B cell (primary cell): ENCODE data around the gene TMEM108. TPM values are rescaled to one million over a fixed set of nuclear protein-coding genes. Genes with fewer than 3 reads are reported as not detected.

Source experiments
- ATAC-seq: fragments of 200-7000 bp; cut with Tn5 transposase; one replicate; pipeline ENCODE4 v1.10.0; 2021; ENCODE audit warnings: low read depth, mild to moderate bottlenecking, moderate number of reproducible peaks, moderate library complexity
- CTCF ChIA-PET: fragments of 350-600 bp; sonication (Branson Sonifier 250); formaldehyde crosslinking; loops from one replicate; lab custom pipeline; 2021; ENCODE audit warnings: antibody characterized with exemption, inconsistent platforms; lab: Charles Lee
- POLR2A ChIA-PET: fragments of 350-600 bp; sonication (Branson Sonifier 250); formaldehyde crosslinking; loops from one replicate; lab custom pipeline; 2021; ENCODE audit warnings: antibody characterized with exemption; lab: Charles Lee
- DNase-seq: peaks from one replicate; pipeline ENCODE4 v3.0.0; 2013
- H2AFZ ChIP-seq: 2 replicates; pipeline ENCODE4 v1.6.1; 2012; ENCODE audit warnings: mild to moderate bottlenecking, low read depth, low read length; ENCODE audit not compliant: insufficient read depth, poor library complexity, severe bottlenecking
- H3K27ac ChIP-seq, 2 donors: 1 replicate in 1 of 2; 2 replicates in 1 of 2; pipeline ENCODE4 v1.5.1; 2012 to 2013; ENCODE audit warnings: low read length in 2 of 2, mild to moderate bottlenecking in 2 of 2, moderate library complexity in 1 of 2
- H3K27me3 ChIP-seq, 4 experiments: fragments of 200-600 bp in 1 of 4; sonication (generic) in 1 of 4; replicated peaks in 1 of 4; 1 replicate in 2 of 4; 2 replicates in 2 of 4; pipeline versions ENCODE4 v1.6.1 to v1.7.0; 2013 to 2016; ENCODE audit warnings: low read length in 3 of 4, mild to moderate bottlenecking in 2 of 4, mixed read lengths in 1 of 4, moderate library complexity in 1 of 4; ENCODE audit not compliant: insufficient read depth in 4 of 4, control insufficient read depth in 3 of 4; ENCODE audit errors: control extremely low read depth in 1 of 4
- H3K36me3 ChIP-seq, 2 experiments: replicated peaks in 1 of 2; 1 replicate in 1 of 2; 2 replicates in 1 of 2; pipeline versions ENCODE4 v1.6.1 to v1.7.1; 2013; ENCODE audit warnings: low read length in 1 of 2; ENCODE audit not compliant: insufficient read depth in 2 of 2, control insufficient read depth in 1 of 2; ENCODE audit errors: control extremely low read depth in 1 of 2, extremely low read depth in 1 of 2
- H3K4me1 ChIP-seq, 2 donors: fragments of 200-600 bp in 1 of 2; sonication (generic) in 1 of 2; 1 replicate in 1 of 2; 2 replicates in 1 of 2; pipeline versions ENCODE4 v1.5.1 to v1.6.1; 2013 to 2017; ENCODE audit warnings: low read length in 2 of 2; ENCODE audit not compliant: control insufficient read depth in 2 of 2, insufficient read depth in 2 of 2
- H3K4me2 ChIP-seq: replicated peaks from 2 replicates; pipeline ENCODE3; 2012; ENCODE audit warnings: mild to moderate bottlenecking, low read depth, low read length; ENCODE audit not compliant: poor library complexity, severe bottlenecking
- H3K4me3 ChIP-seq, 5 experiments: fragments of 200-600 bp in 1 of 5; sonication (generic) in 1 of 5; 1 replicate in 3 of 5; 2 replicates in 2 of 5; pipeline versions ENCODE4 v1.5.1 to v1.7.0; 2011 to 2016; ENCODE audit warnings: low read length in 4 of 5, mild to moderate bottlenecking in 4 of 5, low read depth in 2 of 5, control low read depth in 1 of 5, moderate library complexity in 1 of 5; ENCODE audit not compliant: insufficient read depth in 1 of 5; ENCODE audit errors: control extremely low read depth in 1 of 5, extremely low read depth in 1 of 5
- H3K79me2 ChIP-seq: fragments of 200-600 bp; sonication (generic); one replicate; pipeline ENCODE4 v1.6.0; 2016; ENCODE audit warnings: low read length; ENCODE audit not compliant: control insufficient read depth, insufficient read depth
- H3K9ac ChIP-seq: fragments of 200-600 bp; sonication (generic); 2 replicates; pipeline ENCODE4 v1.6.1; 2017; ENCODE audit warnings: mild to moderate bottlenecking, low read length, moderate library complexity
- H3K9me3 ChIP-seq, 3 donors: one replicate each; pipeline versions ENCODE4 v1.6.1 to v1.7.1; 2013; ENCODE audit warnings: low read length in 2 of 3; ENCODE audit not compliant: control insufficient read depth in 2 of 3, insufficient read depth in 1 of 3; ENCODE audit errors: control extremely low read depth in 1 of 3
- H4K20me1 ChIP-seq: 2 replicates; pipeline ENCODE4 v1.6.0; 2012; ENCODE audit warnings: mild to moderate bottlenecking, low read length; ENCODE audit not compliant: insufficient read depth, control insufficient read depth, poor library complexity, severe bottlenecking
- H3K27ac Mint-ChIP-seq: one replicate; pipeline ENCODE4 v1.8.0; 2021; ENCODE audit warnings: mixed read lengths
- H3K27me3 Mint-ChIP-seq: one replicate; pipeline ENCODE4 v1.8.0; 2021; ENCODE audit warnings: mixed read lengths
- H3K4me1 Mint-ChIP-seq: one replicate; pipeline ENCODE4 v1.8.0; 2021; ENCODE audit warnings: mixed read lengths
- H3K4me3 Mint-ChIP-seq: one replicate; pipeline ENCODE4 v1.8.0; 2021; ENCODE audit warnings: mixed read lengths
- H3K9me3 Mint-ChIP-seq: one replicate; pipeline ENCODE4 v1.8.0; 2022; ENCODE audit warnings: mixed read lengths; ENCODE audit not compliant: insufficient read depth
- CTCF ChIP-seq: fragments of 200-600 bp; IDR thresholded peaks from one replicate; pipeline ENCODE4 v1.8.0; 2022; ENCODE audit warnings: antibody characterized with exemption, mild to moderate bottlenecking
- EZH2 ChIP-seq: IDR thresholded peaks from 2 replicates; pipeline ENCODE4 v1.6.1; 2012; ENCODE audit warnings: borderline replicate concordance, low read depth, mild to moderate bottlenecking, moderate library complexity, low read length; ENCODE audit not compliant: insufficient read depth, poor library complexity, severe bottlenecking
- WGBS: methylation state at CpG from one replicate; pipeline ENCODE4 v1.1.5; 2013; ENCODE audit warnings: missing lambda C conversion rate; ENCODE audit not compliant: insufficient coverage; 5-methylcytosine and 5-hydroxymethylcytosine counted together
- intact Hi-C: fragments of 100-400 bp; cut with micrococcal nuclease; formaldehyde crosslinking; loops from one replicate; pipeline ENCODE4 v1.10.0; 2022
- polyA plus RNA-seq: library from polyadenylated mRNA; depleted of rRNA; stranded (reverse); fragments of >200 nt; gene quantifications from 2 replicates; pipeline ENCODE4 v1.2.3, GENCODE V29; 2012
- total RNA-seq, 2 donors: library from RNA; stranded (reverse); fragments of 120-200 nt in 1 of 2; gene quantifications; 1 replicate in 1 of 2; 2 replicates in 1 of 2; pipeline versions ENCODE4 v1.2.3 to v1.2.4, GENCODE V29; 2013 to 2022

TMEM108 gene
- total and polyA plus RNA-seq, 2 donors (not counting 1 experiment from before 2014, with no cell fraction given) = not detected

GRCh38 chr3:133256787-133257483, 218.7 kb downstream of the TMEM108 start:
- POLR2A ChIA-PET = no interaction called here
- H3K27me3 Mint-ChIP-seq = peaks cover 13% of the 10 kb centered on the region
- Histone ChIP-seq H3K36me3 (no peaks in the 10 kb centered on the region), H4K20me1 (no peaks in the 10 kb centered on the region), H3K4me1 (no peaks in the 10 kb centered on the region), H3K79me2 (no peaks in the 10 kb centered on the region), H3K9ac (no peak overlapping the region), H3K4me3 (no peak overlapping the region), H3K27me3 (peaks cover 0 to 3% (median 0%) of the 10 kb centered on the region in 4 experiments), H3K27ac (no peak overlapping the region), H3K4me2 (no peak overlapping the region), H2AFZ (no peak overlapping the region), H3K9me3 (no peaks in the 10 kb centered on the region)
- ATAC-seq = no peak
- TF ChIP-seq EZH2 (no peak), CTCF (no peak)
- WGBS = no CpG with 5 or more reads among the region's 4 CpGs
- H3K4me3 Mint-ChIP-seq = no peak overlapping the region
- DNase-seq = no peak
- H3K27ac Mint-ChIP-seq = no peak overlapping the region
- H3K4me1 Mint-ChIP-seq = no peaks in the 10 kb centered on the region
- no peaks in the 10 kb centered on the region for H3K9me3 Mint-ChIP-seq
- CTCF ChIA-PET = no interaction called here
- intact Hi-C loops = no loop called here

GRCh38 chr3:133258358-133258757, 220.2 kb downstream of the TMEM108 start:
- H3K4me1 ChIP-seq = no peaks in the 10 kb centered on the region
- 100% methylated on average over 1 of the region's 1 CpG for WGBS
- H3K27ac ChIP-seq = no peak overlapping the region
- Mint-ChIP-seq H3K27me3 (peaks cover 8% of the 10 kb centered on the region), H3K9me3 (no peaks in the 10 kb centered on the region), H3K27ac (no peak overlapping the region), H3K4me1 (no peaks in the 10 kb centered on the region), H3K4me3 (no peak overlapping the region)
- no peaks in the 10 kb centered on the region for H4K20me1 ChIP-seq
- no peak overlapping the region for H3K9ac ChIP-seq
- H3K4me3 ChIP-seq = no peak overlapping the region
- DNase-seq (no peak), ATAC-seq (no peak)
- intact Hi-C loops = no loop called here
- H3K79me2 ChIP-seq = no peaks in the 10 kb centered on the region
- TF ChIP-seq CTCF = no peak
- TF ChIP-seq EZH2 = no peak
- H3K4me2 ChIP-seq = no peak overlapping the region
- H3K9me3 ChIP-seq = no peaks in the 10 kb centered on the region
- peaks cover 0 to 2% (median 0%) of the 10 kb centered on the region in 4 experiments for H3K27me3 ChIP-seq
- no peak overlapping the region for H2AFZ ChIP-seq
- POLR2A ChIA-PET = no interaction called here
- no peaks in the 10 kb centered on the region for H3K36me3 ChIP-seq
- CTCF ChIA-PET = no interaction called here
